Measurements from ENCODE around the gene HYOU1.

GRCh38 chr11:119006656-119007055 is 50.3 kb downstream of the HYOU1 start:
- TF ChIP-seq CTCF (IDR thresholded peaks at IDR 0.05) (no peak), EP300 (IDR thresholded peaks at IDR 0.05) (no peak), POLR2A (IDR thresholded peaks at IDR 0.05) (no peak)
